Left lung (tissue), 8 donors: Measurements from ENCODE around the gene RMND5A. TPM values are rescaled to one million over a fixed set of nuclear protein-coding genes. Genes with fewer than 3 reads are reported as not detected.

Source experiments
- polyA plus RNA-seq, 6 donors: library from polyadenylated mRNA; unstranded; fragments of 120-200 nt; gene quantifications; one replicate each; pipeline ENCODE4 v1.2.1, GENCODE V29; 2013; ENCODE audit not compliant: insufficient read length in 6 of 6
- total RNA-seq, 2 donors: library from RNA; stranded (reverse); fragmentation: NEBNext Ultra II Directional; extraction: Animal tissue kit (Norgen Biotek cat#: 25700); gene quantifications; one replicate each; pipeline ENCODE4 v1.2.1, GENCODE V29; 2021
- donor health status: DM: no; HTN: yes; CAD: no.
- donor health status: DM: no; HTN: no; CAD: no.

RMND5A gene
- total and polyA plus RNA-seq, 8 donors = 25.4 to 56.3 (median 52.2) TPM

Other genes with a start within 250 kb of the RMND5A start
- 100 to 1,000 TPM; 117 to 134 TPM for gene CHMP3, start 156.8 kb upstream of the RMND5A start, total RNA-seq
- gene CHMP3, start 156.8 kb upstream of the RMND5A start, polyA plus RNA-seq = 100 to 1,000 TPM; 144 to 159 (median 152) TPM
- 10 to 100 TPM; 21.6 to 27.4 TPM for gene RNF103, start 96.4 kb upstream of the RMND5A start, total RNA-seq
- gene RNF103, start 96.4 kb upstream of the RMND5A start, polyA plus RNA-seq = 10 to 100 TPM; 37.1 to 46.5 (median 40.1) TPM
- gene CD8A, start 70.6 kb downstream of the RMND5A start, total RNA-seq = 1 to 10 TPM; 1.5 to 9.1 TPM
- 1 to 10 TPM in 2 of 6 donors, under 1 TPM in 4; 0.53 to 1.2 (median 0.73) TPM for gene CD8A, start 70.6 kb downstream of the RMND5A start, polyA plus RNA-seq
- gene CD8B, start 141.6 kb downstream of the RMND5A start, total RNA-seq = 1 to 10 TPM in 1 of 2 donors, not detected in 1; 3.6 TPM
- under 1 TPM; 0.39 to 0.82 (median 0.67) TPM for gene CD8B, start 141.6 kb downstream of the RMND5A start, polyA plus RNA-seq
- under 1 TPM in 1 of 2 donors, not detected in 1; 0.15 TPM for gene RGPD1, start 221.8 kb downstream of the RMND5A start, total RNA-seq
- gene RGPD1, start 221.8 kb downstream of the RMND5A start, polyA plus RNA-seq = 1 to 10 TPM in 5 of 6 donors, under 1 TPM in 1; 0.78 to 4.1 (median 3.3) TPM